ENCODE data around the gene RAB20.

The RAB20 gene

DNA sequence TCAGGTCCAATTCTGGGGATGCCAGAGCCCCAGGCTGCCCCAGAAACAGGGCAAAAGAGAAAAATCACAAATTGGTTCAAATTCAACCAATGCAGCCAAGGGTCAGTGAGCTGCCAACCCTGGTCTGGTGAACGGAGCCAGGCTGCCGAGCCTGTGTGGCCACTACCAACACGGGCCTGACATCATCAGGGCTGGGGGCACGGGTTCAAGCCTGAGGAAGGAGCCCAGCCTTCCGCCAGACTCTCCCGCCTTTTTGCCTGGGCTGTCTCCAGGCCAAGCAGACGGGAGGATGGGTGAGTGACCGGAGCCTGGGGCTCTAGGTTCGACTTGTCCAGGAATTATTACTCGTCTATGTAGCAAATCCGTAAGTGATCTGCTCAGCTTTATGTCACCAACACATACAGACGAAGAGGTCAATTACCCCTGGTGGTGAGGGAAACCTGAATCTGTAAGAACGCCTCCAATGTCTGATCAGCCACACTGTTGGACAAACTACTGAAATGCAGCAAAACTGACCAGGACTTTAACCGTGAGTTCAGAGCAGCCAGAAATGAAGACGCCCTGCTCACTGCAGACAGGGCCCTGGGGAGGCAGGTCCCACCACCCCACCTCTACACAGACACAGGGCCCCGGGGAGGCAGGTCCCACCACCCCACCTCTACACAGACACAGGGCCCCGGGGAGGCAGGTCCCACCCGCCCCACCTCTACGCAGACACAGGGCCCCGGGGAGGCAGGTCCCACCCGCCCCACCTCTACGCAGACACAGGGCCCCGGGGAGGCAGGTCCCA lies 31.8 kb downstream of the RAB20 start:
- no peak for DNase-seq (ENCODE audit: low read depth)

DNA sequence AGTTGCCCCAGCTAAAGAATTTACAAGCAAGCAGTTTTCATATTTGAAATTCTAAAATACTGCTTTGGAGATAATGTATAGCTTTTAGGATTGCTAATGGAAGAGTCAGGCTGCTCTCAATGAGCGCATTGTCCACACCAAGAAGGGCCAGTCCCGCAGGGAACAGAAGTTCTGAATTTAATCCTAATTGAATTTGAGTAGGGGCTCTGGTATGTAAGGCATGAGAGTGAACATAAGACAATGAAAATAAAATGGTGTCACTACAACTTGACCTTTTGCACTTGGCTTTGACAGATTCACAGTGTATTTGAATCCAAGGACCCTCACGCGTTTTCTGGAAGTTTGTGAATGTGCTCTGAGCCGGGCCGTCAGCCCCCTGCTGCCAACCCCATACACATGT lies 32.6 kb downstream of the RAB20 start:
- DNase-seq (ENCODE audit: low read depth): no peak

DNA sequence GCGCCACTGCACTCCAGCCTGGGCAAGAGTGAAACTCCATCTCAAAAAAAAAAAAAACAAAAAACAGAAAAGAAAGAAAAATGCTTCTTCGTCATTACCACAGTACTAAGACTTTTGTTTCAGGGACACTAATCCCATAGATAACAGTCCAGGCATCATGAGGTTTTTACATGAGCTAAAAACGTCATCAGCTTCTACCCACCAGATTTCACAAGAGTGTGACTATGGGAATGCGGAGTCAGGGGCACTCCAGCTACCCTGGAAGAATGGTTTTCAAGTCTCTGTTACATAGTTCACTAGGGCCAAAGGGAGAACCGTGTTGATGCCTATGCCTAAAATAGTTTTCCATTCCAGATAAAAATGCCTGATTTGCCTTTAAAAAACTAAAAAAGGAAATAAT lies 33.2 kb downstream of the RAB20 start:
- no peak for DNase-seq (ENCODE audit: low read depth)

DNA sequence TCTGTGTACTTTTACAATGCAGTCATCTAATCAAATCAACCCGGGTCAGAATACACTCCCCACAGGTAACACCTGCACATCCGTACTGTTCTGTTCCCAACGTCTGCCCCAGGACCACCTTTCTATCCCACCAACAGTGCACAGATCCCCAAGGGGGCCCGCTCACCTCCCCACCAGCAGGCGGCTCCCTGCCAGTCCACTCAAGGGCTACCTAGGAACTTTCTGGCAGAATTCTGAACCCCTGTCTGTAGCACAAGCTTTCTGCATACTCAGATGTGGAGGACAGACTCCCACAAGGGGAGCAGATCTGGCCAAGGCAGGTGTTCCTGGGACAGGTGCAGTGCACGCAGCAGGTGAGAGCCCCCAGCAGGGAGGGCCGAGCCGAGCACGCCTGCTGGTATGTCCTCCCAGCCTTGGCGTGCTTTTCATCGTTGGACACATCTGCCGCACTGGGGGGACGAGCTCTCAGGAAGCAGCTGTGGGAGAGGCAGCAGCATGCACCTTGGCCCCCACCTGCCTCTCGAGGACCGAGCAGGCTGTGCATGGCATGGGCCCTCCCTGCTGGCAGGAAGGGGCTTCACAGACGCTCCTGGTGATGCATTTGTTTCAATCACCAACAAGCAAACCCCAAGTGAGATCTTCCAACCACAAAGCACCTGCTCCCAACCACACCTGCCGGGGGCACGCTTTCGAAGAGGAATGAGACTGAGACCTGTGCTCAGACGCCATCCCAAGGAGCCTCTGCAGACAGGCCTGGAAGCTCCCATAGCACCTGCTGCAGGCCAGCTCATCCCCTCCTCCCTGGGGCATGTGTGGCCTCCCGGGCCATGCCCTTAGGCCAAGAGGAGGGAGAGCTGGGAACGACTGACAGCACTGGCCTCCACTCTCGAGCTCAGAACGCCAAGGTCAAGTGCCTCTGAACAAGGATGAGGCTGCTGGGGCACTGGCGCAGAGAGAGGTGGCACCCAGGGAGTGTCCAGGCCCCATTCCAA lies 35.9 kb downstream of the RAB20 start:
- no peak for DNase-seq (ENCODE audit: low read depth)

DNA sequence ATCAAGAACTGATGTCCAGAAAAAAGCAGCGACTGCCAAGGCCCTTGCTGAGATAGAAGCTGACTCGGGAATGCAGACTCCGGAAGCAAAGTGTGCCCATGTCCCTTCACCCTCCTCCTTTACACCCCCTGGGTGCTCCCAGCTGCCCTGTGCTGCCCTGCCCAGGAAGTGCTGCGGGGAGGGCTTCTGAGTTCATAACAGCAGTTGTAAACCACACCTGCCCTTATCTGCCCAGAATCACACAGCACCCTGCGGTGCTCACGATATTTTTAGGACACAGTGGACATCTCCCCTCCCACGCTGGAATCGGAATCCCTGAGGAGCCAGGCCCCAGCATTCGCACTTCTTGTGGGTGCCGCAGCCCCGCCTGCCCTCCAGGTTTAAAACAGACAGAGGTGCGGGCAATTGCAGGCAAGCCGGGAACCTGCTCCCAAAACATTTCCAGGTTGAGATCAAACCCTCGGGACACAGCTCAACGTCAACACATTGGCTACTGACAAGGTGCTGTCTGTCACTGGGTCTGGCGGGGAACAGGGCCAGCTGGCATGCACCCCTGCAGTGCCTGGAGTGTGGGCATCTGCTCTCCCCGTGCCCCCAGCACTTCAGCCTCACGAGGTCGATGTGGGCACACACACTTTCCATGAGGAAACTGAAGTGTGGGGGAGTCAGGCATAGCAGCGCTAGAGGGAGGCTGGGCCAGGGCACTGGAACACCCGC lies 36.8 kb downstream of the RAB20 start:
- DNase-seq (ENCODE audit: low read depth): no peak

DNA sequence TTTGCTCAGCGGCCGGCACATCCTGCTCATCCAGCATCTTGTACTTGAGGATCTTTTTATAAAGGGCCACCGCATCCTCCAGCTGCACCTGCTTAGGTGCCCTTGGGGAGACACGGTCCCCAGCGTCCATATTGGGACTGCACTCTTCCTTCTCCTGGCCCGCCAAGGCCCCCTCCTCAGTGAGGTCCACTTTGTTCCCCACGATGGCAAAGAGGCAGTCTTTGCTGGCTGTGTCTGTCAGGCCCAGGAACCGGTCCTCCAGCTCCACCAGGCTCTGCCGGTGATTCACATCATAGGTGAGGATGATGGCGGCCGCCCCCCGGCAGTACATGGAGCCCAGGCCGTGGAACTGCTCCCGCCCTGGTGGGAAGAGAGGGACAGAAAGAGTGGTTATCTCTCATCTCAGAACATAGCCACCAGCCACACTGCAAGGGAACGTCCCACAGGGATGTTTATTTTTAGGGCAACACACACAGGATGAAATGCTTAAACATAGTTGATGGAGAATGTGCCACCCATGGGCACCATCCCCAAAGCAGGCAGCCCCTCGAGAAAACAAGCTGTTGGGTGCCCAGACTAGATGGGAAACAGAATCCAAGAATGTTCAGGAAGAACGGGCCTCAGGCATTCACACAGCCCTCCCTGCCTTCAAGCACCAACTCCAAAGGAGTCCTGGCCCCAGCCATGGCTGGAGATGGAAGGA lies 37.5 kb downstream of the RAB20 start:
- no peak for DNase-seq (ENCODE audit: low read depth)

DNA sequence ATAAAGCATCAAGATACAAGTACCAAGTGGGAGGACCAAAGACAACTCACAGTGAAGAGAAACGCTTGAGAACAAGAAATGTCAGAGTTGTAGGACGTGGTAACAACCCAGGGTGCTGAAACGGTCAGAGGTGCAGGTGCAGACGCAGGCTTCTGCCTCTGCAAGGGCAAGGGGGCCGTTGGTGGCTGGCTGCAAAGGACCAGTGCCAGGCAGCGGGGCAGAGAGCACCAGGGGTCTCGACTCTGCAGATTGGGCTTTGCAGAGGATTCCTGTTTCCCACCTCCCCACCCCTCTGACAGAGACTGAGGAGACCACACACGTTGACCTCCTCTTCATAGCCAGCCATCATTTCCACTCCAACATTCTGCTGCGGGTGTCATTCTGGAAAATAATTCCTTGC lies 38.3 kb downstream of the RAB20 start:
- DNase-seq (ENCODE audit: low read depth): no peak

DNA sequence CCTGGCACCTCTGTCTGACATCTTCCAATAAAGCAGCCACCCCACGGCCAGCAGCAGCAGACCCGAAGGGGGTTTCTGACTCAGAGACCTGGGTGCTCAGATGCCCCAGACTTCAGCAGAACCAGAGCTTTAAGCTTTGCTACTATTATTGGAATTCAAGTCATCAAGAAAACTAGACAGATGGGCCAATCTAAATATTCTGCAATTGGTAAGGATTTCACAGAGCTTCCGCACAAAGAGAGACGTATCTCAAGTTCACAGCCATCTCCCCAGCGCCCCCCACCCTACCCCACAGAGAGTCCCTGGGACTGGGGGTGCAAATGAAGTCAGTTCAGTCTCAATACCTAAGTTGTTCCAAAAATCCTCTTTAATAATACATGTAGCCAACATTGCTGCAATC lies 38.8 kb downstream of the RAB20 start:
- DNase-seq (ENCODE audit: low read depth): no peak

DNA sequence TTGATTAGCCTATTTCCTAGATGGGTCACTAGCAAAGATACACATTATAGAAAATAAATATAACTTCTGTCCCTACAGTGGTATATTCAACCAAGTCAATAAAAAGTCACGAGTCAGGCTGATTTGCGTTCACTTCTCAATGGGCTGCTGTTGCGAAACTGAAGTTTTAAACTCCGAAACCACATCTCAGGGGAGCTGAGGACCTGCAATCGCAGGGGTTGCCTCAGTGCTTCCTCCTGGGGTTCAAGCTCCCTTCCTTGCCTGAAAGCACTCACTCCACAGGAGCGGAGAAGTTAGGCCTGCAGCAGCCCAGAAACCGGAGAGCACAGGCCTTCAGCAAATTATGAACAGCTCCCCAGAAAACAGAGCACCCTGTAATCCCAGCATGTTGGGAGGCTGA lies 39.6 kb downstream of the RAB20 start:
- no peak for DNase-seq (ENCODE audit: low read depth)

DNA sequence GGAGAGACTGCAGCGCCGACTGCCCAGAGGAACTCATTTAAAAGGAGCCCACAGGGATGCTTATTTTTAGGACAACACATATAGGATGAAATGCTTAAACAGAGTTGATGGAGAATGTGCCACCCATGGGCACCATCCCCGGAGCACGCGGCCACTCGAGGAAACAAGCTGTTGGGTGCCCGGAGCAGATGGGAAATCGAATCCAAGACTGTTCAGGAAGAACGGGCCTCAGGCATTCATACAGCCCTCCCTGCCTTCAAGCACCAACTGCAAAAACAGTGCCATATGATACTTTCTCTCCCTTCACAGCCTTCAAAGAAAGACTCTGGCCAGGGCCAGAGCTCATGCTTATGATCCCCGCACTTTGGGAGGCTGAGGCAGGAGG lies 40.2 kb downstream of the RAB20 start:
- no peak for DNase-seq (ENCODE audit: low read depth)

DNA sequence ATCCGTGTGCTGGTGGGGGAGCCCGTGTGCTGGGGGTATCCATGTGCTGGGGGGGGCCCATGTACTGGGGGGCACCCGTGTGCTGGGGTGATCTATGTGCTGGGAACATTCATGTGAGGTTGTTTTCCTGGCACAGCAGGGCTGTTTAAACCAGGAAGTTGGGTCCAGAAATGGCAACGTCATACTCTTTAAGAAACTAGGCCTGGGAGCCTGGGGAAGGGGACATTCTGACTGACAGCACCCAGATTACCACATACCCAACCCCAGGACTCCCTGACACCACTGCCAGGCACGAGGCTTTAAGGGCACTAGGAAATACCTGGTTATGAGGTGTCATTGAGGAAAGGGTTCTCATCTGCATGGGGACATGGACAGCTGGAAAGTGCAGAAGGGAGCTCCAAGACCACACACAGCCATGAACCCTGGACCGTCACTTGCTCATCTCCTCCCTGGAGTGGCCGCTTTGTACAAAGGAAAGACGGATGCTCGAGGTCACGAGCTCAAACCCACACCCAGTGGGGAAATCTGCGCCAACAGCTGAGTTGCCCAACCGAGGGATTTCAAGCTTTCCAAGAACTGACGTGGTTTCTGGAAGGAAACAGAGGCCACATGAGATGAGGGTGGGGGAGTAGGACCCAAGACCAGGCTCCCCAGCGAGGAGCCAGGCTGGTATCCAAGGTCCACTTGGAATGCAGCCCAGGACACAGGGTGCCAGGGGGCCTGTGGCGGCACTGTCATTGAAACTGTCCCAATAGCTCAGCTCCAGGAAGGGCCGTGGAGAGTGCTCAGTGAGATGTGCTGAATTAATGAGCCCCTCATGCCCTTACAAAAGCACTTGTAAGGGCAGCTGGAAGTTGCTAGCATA lies 40.9 kb downstream of the RAB20 start:
- DNase-seq (ENCODE audit: low read depth): no peak

DNA sequence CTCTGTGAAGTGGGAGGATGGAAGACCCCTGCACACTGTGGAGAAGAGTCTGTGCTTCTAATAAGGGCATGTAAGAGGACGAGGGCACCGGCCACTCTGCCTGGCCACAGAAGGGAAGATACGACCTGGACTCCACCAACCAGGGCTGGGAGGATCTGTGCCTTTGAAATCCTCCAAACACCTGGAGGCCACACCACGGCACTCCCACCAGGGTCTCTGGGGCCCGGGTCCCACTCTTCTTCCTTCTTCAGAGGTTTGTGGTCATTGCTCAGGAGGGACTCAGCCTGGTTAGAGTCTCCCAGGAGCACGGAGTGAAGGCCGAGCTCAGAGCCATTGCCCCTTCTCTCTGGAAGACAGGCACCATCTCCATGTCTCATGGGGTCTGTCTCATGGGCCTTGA lies 42.0 kb downstream of the RAB20 start:
- no peak for DNase-seq (ENCODE audit: low read depth)

DNA sequence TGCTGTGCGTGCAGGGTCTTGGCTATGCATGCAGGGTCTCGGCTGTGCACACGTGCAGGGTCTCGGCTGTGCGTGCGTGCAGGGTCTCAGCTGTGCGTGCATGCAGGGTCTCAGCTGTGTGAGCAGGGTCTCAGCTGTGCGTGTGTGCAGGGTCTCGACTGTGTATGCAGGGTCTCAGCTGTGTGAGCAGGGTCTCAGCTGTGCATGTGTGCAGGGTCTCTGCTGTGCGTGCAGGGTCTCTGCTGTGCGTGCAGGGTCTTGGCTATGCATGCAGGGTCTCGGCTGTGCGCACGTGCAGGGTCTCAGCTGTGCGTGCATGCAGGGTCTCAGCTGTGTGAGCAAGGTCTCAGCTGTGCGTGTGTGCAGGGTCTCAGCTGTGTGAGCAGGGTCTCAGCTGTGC lies 42.5 kb downstream of the RAB20 start:
- no peak for DNase-seq (ENCODE audit: low read depth)

DNA sequence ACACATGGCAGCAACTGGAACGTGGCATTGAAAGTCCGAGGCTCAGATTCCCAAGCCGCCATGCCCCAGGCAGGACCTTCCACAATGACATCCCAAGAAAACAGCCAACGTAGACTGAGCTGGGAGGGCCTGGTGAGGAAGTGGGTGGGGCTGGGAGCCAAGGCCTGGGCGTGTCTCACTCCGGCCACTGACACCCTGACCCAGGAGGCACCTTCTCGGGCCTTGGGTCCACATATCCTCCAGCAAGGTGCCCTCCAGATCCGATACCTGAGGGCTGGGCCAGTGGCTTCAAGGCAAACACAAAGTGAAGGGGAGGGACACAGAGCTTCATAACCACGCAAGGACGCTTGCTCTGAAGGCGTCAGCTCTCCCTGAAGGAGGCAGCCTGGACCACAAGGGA lies 43.0 kb downstream of the RAB20 start:
- DNase-seq (ENCODE audit: low read depth): no peak

DNA sequence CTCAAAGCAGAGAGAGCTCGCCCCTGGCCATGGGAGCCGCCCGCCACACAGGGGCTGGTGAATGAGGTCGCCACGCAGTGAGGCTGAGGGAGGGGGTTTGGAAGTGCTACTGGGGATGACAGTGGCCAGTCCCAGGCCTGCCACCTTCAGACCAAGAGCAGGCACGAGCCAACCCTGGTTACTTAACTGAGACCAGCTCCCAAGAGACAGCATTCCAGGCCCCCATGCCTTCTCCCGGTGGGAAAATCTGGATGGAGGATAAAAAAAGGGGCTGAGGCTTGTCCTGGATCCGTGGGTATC lies 43.3 kb downstream of the RAB20 start:
- no peak for DNase-seq (ENCODE audit: low read depth)

DNA sequence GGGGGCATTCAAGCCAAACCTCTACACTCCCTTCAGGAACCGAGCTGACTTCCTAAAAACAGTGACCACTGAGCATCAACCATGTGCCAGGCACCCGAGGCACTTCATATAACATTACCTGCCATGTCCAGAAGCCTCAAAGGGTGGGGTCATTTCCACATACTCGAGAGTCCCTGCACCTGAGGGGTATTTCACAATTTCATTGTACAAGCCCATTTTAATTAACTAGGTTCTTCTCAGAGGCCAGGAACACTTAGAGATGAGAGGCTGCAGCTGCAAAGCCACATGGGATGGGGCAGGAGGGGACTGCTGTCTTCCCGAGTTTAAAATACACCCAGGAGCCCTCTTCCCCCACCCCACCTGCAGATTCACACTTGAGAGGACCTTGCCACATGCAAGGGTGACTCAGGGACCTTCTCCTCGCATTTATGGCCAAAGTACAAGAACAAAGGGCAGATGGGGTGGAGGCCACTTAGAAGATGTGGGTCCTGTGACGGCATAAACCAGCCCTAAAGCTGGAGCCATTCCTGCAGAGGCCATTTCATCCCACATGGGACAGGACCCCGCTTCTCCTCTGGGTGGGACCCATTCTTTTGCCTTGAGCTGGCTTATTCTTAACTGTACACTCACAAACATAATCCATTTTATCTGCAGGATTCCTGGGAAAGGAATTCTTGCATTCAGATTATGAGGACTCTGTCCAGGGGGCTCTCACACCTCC lies 43.9 kb downstream of the RAB20 start:
- DNase-seq (ENCODE audit: low read depth): no peak

DNA sequence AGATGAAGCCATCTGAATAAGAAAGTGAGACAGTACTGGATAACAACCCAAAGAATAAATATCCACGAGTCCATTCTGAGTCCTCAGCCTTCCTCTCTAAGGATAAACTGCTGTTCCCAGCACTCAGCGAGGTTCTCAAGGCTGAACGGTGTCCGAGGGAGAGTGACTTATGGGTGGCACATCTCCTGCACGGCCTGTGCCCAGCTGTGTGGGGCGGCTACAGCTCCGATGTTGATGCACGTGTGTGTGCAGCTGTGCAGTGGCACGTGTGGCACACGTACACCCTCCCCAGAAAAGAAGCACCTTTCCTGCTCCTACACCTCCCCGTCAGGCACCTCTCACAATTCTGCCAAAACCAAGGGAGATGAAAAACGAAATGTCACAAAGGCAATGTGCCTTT lies 45.0 kb downstream of the RAB20 start:
- no peak for DNase-seq (ENCODE audit: low read depth)

DNA sequence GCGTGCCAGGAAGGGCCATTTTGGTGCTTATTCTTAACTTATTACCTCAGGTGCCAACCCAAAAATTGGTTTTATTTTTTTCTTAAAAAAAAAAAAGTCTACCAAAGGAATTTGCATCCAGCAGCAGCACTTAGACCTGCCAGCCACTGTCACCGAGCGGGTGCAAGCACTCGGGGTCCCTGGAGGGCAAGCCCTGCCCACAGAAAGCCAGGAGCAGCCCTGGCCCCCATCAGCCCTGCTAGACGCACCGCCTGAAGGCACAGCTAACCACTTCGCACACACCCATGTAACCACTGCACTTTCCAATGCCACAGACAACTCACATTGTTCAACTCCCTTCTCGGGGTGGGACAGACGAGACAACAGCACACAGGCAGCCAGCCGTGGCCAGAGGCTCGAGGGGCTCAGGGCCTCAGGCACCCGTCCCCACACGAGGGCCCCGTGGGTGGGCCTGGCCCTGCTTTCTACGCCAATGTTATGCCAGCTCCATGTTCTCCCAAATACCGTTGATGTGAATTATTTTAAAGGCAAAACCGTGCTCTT lies 49.3 kb downstream of the RAB20 start:
- DNase-seq (ENCODE audit: low read depth): no peak

DNA sequence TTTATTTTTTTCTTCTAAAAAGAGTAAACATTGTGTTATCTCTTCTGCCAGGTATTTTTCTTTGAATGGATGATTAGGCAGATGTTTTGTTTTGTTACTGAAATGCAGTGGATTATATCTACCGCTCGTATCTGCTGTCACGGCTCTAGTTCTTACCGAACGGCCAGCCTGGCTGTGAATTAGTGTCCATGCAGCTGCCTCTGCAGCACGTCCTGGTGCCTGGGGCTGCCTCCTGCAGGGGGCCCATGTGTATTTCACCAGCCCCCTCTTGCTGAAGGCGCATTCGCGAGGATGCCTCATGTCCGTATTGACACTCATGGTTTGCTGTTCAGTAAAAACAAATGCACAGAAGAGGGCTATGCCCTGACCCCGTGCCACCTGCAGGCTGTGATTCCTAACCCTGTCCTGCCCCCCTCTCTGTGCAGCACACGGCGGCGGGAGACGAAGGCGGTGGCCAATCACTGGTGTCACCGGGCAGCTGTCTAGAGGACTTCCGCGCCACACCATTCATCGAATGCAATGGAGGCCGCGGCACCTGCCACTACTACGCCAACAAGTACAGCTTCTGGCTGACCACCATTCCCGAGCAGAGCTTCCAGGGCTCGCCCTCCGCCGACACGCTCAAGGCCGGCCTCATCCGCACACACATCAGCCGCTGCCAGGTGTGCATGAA lies 49.9 kb downstream of the RAB20 start:
- DNase-seq (ENCODE audit: low read depth): no peak
